DND-41 (cell line): ENCODE measurements around the gene TULP4.

ENCODE experiments used
- CTCF ChIP-seq: IDR thresholded peaks from 2 replicates; pipeline ENCODE4 v1.5.1; 2012; ENCODE audit warnings: borderline replicate concordance, low read length, moderate library complexity, mild to moderate bottlenecking; ENCODE audit not compliant: poor library complexity, severe bottlenecking; ENCODE audit errors: extremely low read depth
- EZH2 ChIP-seq: IDR thresholded peaks from 3 replicates; pipeline ENCODE4 v1.6.1; 2012; ENCODE audit warnings: borderline replicate concordance, low read depth, mild to moderate bottlenecking, moderate library complexity, low read length, inconsistent platforms; ENCODE audit not compliant: severe bottlenecking

GRCh38 chr6:158539413-158539812, 227.1 kb downstream of the TULP4 start:
- TF ChIP-seq EZH2 (no peak), CTCF (no peak)
